Mucosa of rectum (tissue), 2 donors: Measurements from ENCODE around the gene PCBP3.

Experiments
- H3K27ac ChIP-seq, 2 donors: one replicate each; pipeline ENCODE4 v1.7.0; 2013; ENCODE audit warnings: inconsistent platforms in 2 of 2, low read depth in 2 of 2, low read length in 2 of 2
- H3K27me3 ChIP-seq, 2 donors: one replicate each; pipeline ENCODE4 v1.7.0; 2013; ENCODE audit warnings: low read length in 2 of 2; ENCODE audit not compliant: control insufficient read depth in 2 of 2, insufficient read depth in 2 of 2
- H3K36me3 ChIP-seq, 2 donors: one replicate each; pipeline ENCODE4 v1.7.0; 2013; ENCODE audit warnings: low read length in 2 of 2; ENCODE audit not compliant: control insufficient read depth in 2 of 2, insufficient read depth in 2 of 2
- H3K4me1 ChIP-seq, 2 donors: one replicate each; pipeline ENCODE4 v1.7.0; 2013; ENCODE audit warnings: low read length in 2 of 2, mild to moderate bottlenecking in 1 of 2; ENCODE audit not compliant: control insufficient read depth in 2 of 2, insufficient read depth in 2 of 2
- H3K4me3 ChIP-seq, 2 donors: one replicate each; pipeline ENCODE4 v1.7.0; 2013; ENCODE audit warnings: low read length in 2 of 2
- H3K9ac ChIP-seq, 2 donors: one replicate each; pipeline ENCODE4 v1.7.0; 2013; ENCODE audit warnings: low read length in 2 of 2, low read depth in 1 of 2, mild to moderate bottlenecking in 1 of 2
- H3K9me3 ChIP-seq, 2 donors: one replicate each; pipeline ENCODE4 v1.7.0; 2013; ENCODE audit warnings: low read length in 2 of 2; ENCODE audit not compliant: control insufficient read depth in 2 of 2
- donor health status: healthy.
- donor health status: Normal muscosa, but diverticular disease.

PCBP3 gene

GRCh38 chr21:45680215-45680614 lies 36.7 kb downstream of the PCBP3 start:
- no peaks in the 10 kb centered on the region for H3K36me3 ChIP-seq
- H3K27ac ChIP-seq, result no peak overlapping the region
- H3K9ac ChIP-seq, result no peak overlapping the region
- H3K27me3 ChIP-seq, result no peaks in the 10 kb centered on the region
- H3K4me3 ChIP-seq, result no peak overlapping the region
- no peaks in the 10 kb centered on the region for H3K4me1 ChIP-seq
- no peaks in the 10 kb centered on the region for H3K9me3 ChIP-seq

- Histone ChIP-seq H3K4me1 (no peaks in the 10 kb centered on the region), H3K4me3 (no peak overlapping the region), H3K9me3 (no peaks in the 10 kb centered on the region), H3K27me3 (no peaks in the 10 kb centered on the region), H3K36me3 (no peaks in the 10 kb centered on the region), H3K9ac (no peak overlapping the region), H3K27ac (no peak overlapping the region)
These were observed 51.6 kb downstream of the PCBP3 start for GRCh38 chr21:45695086-45695485.

GRCh38 chr21:45698493-45699184 lies 55.1 kb downstream of the PCBP3 start:
- no peak overlapping the region for H3K4me3 ChIP-seq
- no peak overlapping the region for H3K9ac ChIP-seq
- H3K27me3 ChIP-seq, result no peaks in the 10 kb centered on the region
- H3K36me3 ChIP-seq, result no peaks in the 10 kb centered on the region
- no peak overlapping the region for H3K27ac ChIP-seq
- no peaks in the 10 kb centered on the region for H3K9me3 ChIP-seq
- H3K4me1 ChIP-seq, result no peaks in the 10 kb centered on the region

- Histone ChIP-seq H3K36me3 (no peaks in the 10 kb centered on the region), H3K27me3 (no peaks in the 10 kb centered on the region), H3K4me1 (no peaks in the 10 kb centered on the region), H3K9ac (no peak overlapping the region), H3K4me3 (no peak overlapping the region), H3K27ac (no peak overlapping the region), H3K9me3 (no peaks in the 10 kb centered on the region)
These were observed 55.9 kb downstream of the PCBP3 start for GRCh38 chr21:45699251-45699942.

- H3K9me3 ChIP-seq, result no peaks in the 10 kb centered on the region
- no peak overlapping the region for H3K4me3 ChIP-seq
- H3K36me3 ChIP-seq, result no peaks in the 10 kb centered on the region
- no peaks in the 10 kb centered on the region for H3K27me3 ChIP-seq
- no peak overlapping the region for H3K9ac ChIP-seq
- no peaks in the 10 kb centered on the region for H3K4me1 ChIP-seq
- H3K27ac ChIP-seq, result no peak overlapping the region
These were observed 56.4 kb downstream of the PCBP3 start for GRCh38 chr21:45699966-45700365.

GRCh38 chr21:45700461-45700860 lies 56.9 kb downstream of the PCBP3 start:
- H3K4me3 ChIP-seq, result no peak overlapping the region
- no peaks in the 10 kb centered on the region for H3K27me3 ChIP-seq
- H3K4me1 ChIP-seq, result no peaks in the 10 kb centered on the region
- no peaks in the 10 kb centered on the region for H3K9me3 ChIP-seq
- H3K36me3 ChIP-seq, result no peaks in the 10 kb centered on the region
- H3K27ac ChIP-seq, result no peak overlapping the region
- H3K9ac ChIP-seq, result no peak overlapping the region

GRCh38 chr21:45704311-45705108 lies 61.0 kb downstream of the PCBP3 start:
- H3K9me3 ChIP-seq, result no peaks in the 10 kb centered on the region
- H3K4me1 ChIP-seq, result no peaks in the 10 kb centered on the region
- H3K27me3 ChIP-seq, result no peaks in the 10 kb centered on the region
- no peak overlapping the region for H3K27ac ChIP-seq
- no peaks in the 10 kb centered on the region for H3K36me3 ChIP-seq
- H3K4me3 ChIP-seq, result no peak overlapping the region
- no peak overlapping the region for H3K9ac ChIP-seq

- H3K4me3 ChIP-seq, result no peak overlapping the region
- H3K27ac ChIP-seq, result no peak overlapping the region
- no peak overlapping the region for H3K9ac ChIP-seq
- no peaks in the 10 kb centered on the region for H3K4me1 ChIP-seq
- H3K36me3 ChIP-seq, result no peaks in the 10 kb centered on the region
- H3K27me3 ChIP-seq, result no peaks in the 10 kb centered on the region
- peaks cover 0 to under 1% of the 10 kb centered on the region in 2 donors for H3K9me3 ChIP-seq
These were observed 62.8 kb downstream of the PCBP3 start for GRCh38 chr21:45706299-45706698.

GRCh38 chr21:45709173-45709572 lies 65.6 kb downstream of the PCBP3 start:
- Histone ChIP-seq H3K4me1 (no peaks in the 10 kb centered on the region), H3K9ac (no peak overlapping the region), H3K27ac (no peak overlapping the region), H3K4me3 (no peak overlapping the region), H3K9me3 (peaks cover 0 to 2% of the 10 kb centered on the region in 2 donors), H3K27me3 (no peaks in the 10 kb centered on the region), H3K36me3 (no peaks in the 10 kb centered on the region)

GRCh38 chr21:45709696-45710268 lies 66.3 kb downstream of the PCBP3 start:
- H3K4me1 ChIP-seq, result no peaks in the 10 kb centered on the region
- no peak overlapping the region for H3K9ac ChIP-seq
- H3K36me3 ChIP-seq, result no peaks in the 10 kb centered on the region
- H3K27ac ChIP-seq, result no peak overlapping the region
- H3K27me3 ChIP-seq, result no peaks in the 10 kb centered on the region
- no peak overlapping the region for H3K4me3 ChIP-seq
- peaks cover 0 to 2% of the 10 kb centered on the region in 2 donors for H3K9me3 ChIP-seq
